22Rv1 (cell line): Measurements from ENCODE around the gene UFSP1.
A peak's percentile ranks its signal among the peaks of the same experiment; 100 is the strongest.

Source experiments
- H3K27ac ChIP-seq: fragments of 450-650 bp; 2 replicates; pipeline ENCODE4 v1.5.1; 2017
- ZFX ChIP-seq: fragments of 450-650 bp; IDR thresholded peaks from 2 replicates; pipeline ENCODE4 v1.6.1; 2017; ENCODE audit warnings: antibody characterized with exemption, borderline replicate concordance
- TF ChIP-seq, protein P1 (sequence below): fragments of 450-650 bp; IDR thresholded peaks from 2 replicates; pipeline ENCODE4 v1.5.1; 2017; ENCODE audit warnings: mild to moderate bottlenecking

The UFSP1 gene

DNA sequence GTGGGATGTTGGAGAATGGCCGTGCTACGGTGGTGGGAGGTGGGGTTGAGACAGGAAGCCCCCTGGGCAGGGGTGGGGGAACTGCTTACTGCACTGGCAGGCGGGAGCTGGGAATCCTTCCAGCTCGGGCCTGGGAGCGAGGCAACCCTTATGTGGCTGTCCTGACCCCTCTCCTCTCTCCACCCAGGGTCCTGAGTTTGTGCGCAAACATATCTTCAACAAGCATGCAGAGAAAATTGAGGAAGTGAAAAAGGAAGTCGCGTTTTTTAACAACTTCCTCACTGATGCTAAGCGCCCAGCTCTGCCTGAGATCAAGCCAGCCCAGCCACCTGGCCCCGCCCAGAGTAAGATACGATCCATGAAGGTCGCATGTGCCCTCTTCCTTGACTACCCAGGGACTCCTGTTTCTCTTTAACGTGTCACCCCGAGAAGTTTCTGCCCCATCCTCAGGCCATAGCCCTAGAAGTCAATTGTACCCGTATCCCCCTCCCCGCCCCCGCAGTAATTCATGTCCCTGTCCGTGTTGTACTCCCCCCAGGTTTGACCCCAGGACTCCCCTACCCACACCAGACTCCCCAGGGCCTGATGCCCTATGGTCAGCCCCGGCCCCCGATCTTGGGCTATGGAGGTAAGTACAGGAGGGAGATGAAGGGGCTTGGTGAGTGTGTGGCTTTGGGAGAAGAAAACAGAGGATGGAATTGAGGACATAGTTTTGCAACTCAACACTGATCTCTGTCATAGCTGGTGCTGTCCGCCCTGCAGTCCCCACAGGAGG is 1.8 kb downstream of the UFSP1 start:
- H3K27ac ChIP-seq = peak overlapping the region; percentile 99
- no peak for TF ChIP-seq ZFX
- TF ChIP-seq, protein P1, sequence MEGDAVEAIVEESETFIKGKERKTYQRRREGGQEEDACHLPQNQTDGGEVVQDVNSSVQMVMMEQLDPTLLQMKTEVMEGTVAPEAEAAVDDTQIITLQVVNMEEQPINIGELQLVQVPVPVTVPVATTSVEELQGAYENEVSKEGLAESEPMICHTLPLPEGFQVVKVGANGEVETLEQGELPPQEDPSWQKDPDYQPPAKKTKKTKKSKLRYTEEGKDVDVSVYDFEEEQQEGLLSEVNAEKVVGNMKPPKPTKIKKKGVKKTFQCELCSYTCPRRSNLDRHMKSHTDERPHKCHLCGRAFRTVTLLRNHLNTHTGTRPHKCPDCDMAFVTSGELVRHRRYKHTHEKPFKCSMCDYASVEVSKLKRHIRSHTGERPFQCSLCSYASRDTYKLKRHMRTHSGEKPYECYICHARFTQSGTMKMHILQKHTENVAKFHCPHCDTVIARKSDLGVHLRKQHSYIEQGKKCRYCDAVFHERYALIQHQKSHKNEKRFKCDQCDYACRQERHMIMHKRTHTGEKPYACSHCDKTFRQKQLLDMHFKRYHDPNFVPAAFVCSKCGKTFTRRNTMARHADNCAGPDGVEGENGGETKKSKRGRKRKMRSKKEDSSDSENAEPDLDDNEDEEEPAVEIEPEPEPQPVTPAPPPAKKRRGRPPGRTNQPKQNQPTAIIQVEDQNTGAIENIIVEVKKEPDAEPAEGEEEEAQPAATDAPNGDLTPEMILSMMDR = no peak

DNA sequence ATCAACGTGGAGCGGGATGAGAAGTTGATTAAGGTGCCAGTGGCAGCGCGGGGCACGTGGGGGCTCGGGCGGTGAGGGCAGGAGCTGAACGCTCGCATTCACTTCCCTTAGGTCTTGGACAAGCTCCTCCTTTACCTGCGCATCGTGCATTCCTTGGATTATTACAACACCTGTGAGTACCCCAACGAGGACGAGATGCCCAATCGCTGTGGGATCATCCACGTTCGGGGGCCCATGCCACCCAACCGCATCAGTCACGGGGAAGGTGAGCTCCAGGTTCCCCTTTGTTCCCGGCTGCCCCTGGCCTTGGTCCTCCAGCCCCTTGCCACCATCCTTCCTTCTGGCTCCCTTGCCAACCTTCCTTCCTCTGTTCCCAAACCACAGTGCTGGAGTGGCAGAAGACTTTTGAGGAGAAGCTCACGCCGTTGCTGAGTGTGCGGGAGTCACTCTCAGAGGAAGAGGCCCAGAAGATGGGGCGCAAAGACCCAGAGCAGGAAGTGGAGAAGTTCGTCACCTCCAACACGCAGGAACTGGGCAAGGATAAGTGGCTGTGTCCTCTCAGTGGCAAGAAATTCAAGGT is 2.5 kb downstream of the UFSP1 start:
- TF ChIP-seq, protein P1 = no peak
- no peak for TF ChIP-seq ZFX
- H3K27ac ChIP-seq = peak overlapping the region; percentile 99

DNA sequence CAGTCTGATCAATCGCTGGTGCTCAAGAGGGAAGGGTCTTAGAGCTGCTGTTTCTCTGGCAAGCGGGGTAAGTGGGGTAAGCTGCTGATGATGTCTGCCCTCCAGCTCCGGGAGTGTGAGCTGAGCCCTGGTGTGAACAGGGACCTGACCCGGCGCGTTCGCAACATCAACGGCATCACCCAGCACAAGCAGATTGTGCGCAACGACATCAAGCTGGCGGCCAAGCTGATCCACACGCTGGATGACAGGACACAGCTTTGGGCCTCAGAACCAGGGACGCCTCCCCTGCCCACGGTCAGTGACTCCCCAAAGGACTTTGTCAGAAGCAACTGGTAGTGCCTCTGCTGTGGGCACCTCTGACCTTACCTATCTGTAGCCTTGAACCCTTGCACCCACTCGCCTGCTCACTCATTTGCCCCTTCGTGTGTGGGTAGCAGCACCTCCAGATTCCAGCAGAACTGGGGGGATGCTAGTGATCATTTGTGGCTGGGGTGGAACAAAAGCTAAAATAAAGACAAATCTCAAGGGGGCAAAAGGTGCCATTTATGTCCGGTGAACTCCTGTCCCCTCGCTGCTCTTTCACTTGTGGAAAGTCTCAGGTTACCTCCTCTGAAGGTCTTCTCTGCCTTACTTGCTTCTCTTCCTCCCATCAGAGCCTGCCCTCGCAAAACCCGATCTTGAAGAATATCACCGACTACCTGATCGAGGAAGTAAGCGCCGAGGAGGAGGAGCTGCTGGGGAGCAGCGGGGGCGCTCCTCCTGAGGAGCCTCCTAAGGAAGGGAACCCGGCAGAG is 3.2 kb downstream of the UFSP1 start:
- peak overlapping the region; percentile 99 for H3K27ac ChIP-seq
- TF ChIP-seq, protein P1 = no peak
- TF ChIP-seq ZFX = no peak

DNA sequence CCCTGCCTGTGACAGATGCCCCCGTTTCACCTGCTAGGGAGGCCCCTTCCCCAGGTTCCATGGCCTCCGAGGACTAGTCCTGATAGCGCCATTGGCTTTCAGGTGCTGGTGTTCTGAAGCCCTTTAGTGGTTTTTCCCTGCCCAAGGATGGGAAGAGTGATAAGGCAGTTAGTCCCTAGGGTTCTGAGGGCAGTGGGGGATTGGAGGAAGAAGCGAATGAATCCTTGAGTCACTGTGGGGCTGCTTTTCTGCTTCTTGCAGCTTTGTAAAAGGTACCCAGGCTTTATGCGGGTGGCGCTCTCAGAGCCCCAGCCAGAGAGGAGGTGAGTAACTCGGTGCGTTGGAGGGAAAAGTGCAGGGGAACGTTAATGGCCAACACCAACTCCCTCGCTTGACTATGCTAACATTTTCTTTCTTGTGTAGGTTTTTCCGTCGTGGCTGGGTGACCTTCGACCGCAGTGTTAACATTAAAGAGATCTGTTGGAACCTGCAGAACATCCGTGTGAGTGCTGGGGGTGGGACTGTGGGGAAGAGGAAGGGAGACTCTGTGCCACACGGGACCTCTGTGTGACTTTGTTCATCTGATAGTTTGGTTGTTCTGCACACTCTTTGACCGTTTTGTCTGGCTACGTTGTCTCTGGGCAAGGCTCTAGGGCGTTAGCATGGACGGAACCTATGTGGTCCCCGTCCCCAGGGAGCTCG is 3.9 kb downstream of the UFSP1 start:
- H3K27ac ChIP-seq = peak overlapping the region; percentile 99
- TF ChIP-seq ZFX = no peak
- TF ChIP-seq, protein P1 = no peak

DNA sequence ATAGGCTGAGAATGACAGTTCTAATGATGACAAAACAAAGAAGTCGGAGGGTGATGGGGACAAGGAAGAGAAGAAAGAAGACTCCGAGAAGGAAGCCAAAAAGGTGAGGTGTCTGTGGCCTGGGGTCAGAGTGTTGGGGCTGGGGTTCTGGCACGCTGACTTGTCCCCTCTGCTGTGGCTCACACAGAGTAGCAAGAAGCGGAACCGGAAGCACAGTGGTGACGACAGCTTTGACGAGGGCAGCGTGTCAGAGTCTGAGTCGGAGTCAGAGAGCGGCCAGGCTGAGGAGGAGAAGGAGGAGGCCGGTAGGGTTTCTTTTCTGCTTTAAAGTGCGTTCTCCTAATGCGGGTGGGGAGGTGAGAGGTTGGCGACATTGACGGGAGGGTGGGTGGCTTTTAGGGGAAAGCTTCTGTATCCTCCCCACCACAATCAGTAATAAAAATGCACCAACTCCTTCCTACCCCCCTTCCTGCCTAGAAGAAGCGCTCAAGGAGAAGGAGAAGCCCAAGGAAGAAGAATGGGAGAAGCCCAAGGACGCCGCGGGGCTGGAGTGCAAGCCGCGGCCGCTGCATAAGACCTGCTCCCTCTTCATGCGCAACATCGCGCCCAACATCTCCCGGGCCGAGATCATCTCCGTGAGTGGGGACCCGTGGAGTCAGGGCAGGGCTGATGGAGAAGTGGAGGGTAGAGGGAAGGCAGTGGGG is 4.6 kb downstream of the UFSP1 start:
- peak overlapping the region; percentile 99 for H3K27ac ChIP-seq
- no peak for TF ChIP-seq ZFX
- TF ChIP-seq, protein P1 = no peak

DNA sequence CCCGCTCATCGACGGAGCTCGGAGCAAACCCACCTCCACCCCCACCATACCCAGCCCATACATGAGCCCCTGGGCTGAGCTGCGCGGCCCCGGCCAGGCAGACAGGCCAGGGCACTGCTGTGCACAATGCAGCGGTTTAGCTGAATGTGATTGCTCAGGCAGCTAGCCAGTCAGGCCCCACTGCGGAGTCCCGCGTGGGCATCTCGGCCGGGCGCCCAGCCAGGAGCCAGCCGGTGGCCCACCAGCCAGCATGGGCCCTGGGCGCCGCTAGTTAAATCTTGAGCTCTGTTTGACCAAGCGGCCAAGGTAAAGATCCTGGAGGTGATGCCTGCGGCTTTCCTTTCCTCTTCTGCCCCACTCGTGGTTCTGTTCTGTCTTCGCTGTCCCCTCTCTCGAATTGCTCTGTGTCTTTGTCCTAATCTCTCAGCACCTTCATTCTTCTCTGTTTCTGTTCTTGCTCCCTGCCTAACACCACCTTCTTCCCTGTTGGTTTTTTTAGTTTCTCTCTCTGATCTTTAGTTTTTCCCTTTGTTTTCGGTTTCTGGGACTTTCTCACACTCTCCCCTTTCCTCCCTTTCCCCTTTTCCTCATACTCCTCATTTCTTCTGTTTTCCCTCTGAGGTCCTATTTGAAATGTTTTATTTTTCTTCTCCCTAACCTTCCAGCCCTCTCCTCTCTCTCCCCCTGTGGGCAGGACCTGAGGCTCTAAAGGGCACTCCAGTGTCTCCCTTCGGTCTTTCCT is 6.6 kb downstream of the UFSP1 start:
- H3K27ac ChIP-seq = peak overlapping the region; percentile 36
- no peak for TF ChIP-seq ZFX
- TF ChIP-seq, protein P1 = no peak
